ENCODE measurements around the gene EGLN3. TPM values are rescaled to one million over a fixed set of nuclear protein-coding genes. Genes with fewer than 3 reads are reported as not detected.
A peak's percentile ranks its signal among the peaks of the same experiment; 100 is the strongest.

Gene EGLN3
- total and polyA plus RNA-seq, 10 of the 15 experiments (the other 5 are each of a cell fraction or from before 2014, with no cell fraction given): 0.42 to 8.1 (median 2.0) TPM

DNA sequence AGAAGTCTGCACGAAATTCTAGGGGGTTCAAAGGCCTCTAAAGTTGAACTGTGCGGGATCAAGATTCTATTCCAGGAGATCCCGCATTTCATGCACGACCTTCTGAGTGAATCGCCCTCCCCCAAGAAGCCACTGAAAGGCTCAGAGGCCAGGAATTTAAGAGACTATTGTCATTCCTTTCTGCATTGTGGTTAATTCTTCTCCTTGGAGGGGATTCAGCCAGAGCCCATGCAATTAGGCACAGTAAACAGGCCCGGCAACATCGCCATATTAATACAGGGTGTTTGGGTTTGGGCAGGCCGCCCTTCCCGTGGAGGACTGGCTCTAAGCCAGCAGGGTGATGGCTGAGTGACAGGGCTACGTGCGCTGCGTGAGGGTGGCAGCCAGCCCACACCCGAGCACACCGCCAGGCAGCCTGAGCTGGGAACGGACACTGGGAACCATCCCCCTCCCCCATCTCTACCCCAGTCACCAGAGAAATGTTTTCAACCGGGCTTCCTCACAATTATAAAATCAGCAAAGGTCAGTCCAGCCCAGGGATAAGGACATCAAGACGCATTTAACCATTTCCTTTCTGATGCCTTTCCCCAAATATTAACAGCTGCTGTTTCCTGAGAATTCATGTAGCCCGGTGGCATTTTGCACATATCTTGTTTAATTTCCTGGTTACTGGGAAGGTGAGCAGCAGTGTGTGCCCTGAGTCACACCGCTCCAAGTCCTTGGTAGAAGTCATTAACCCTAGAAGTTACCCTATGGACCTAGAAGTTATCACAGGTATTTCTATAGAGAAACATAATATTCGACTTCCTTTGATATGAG lies 12.5 kb downstream of the EGLN3 start (continued):
- TF ChIP-seq MTA2 (IDR thresholded peaks at IDR 0.05; ENCODE audit: low read depth) (0 out of 2 replicates have a peak, but pooled peaks have one; percentile 26), MTA3 (IDR thresholded peaks at IDR 0.05; ENCODE audit: borderline replicate concordance, low read length) (no peak), IRF5 (IDR thresholded peaks at IDR 0.05; ENCODE audit: borderline replicate concordance) (no peak), NFYA (IDR thresholded peaks at IDR 0.05; ENCODE audit: borderline replicate concordance, low read depth, low read length) (no peak), E4F1 (IDR thresholded peaks at IDR 0.05; ENCODE audit: borderline replicate concordance, partially characterized antibody) (no peak), CHD2 (IDR thresholded peaks at IDR 0.05; ENCODE audit: borderline replicate concordance, low read depth, low read length) (0 out of 2 replicates have a peak, but pooled peaks have one; percentile 57), MLLT1 (IDR thresholded peaks at IDR 0.05) (0 out of 2 replicates have a peak, but pooled peaks have one; percentile 71), PML (IDR thresholded peaks at IDR 0.05; ENCODE audit: low read length) (no peak)
- TF ChIP-seq, protein P1, sequence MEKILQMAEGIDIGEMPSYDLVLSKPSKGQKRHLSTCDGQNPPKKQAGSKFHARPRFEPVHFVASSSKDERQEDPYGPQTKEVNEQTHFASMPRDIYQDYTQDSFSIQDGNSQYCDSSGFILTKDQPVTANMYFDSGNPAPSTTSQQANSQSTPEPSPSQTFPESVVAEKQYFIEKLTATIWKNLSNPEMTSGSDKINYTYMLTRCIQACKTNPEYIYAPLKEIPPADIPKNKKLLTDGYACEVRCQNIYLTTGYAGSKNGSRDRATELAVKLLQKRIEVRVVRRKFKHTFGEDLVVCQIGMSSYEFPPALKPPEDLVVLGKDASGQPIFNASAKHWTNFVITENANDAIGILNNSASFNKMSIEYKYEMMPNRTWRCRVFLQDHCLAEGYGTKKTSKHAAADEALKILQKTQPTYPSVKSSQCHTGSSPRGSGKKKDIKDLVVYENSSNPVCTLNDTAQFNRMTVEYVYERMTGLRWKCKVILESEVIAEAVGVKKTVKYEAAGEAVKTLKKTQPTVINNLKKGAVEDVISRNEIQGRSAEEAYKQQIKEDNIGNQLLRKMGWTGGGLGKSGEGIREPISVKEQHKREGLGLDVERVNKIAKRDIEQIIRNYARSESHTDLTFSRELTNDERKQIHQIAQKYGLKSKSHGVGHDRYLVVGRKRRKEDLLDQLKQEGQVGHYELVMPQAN (conservative IDR thresholded peaks at IDR 0.05): 0 out of 2 replicates have a peak, but pooled peaks have one; percentile 32

Data from GM12878 (cell line).